Thyroid gland (tissue), 4 donors: ENCODE results near the gene RRM2.

Experiments
- POLR2A ChIP-seq, 2 donors: fragments of 450-650 bp; IDR thresholded peaks; one replicate each; pipeline ENCODE4 v1.6.1; 2017; ENCODE audit warnings: antibody characterized with exemption in 2 of 2, mild to moderate bottlenecking in 2 of 2, moderate library complexity in 1 of 2
- TF ChIP-seq, protein P1 (sequence below), 6 experiments: fragments of 200-600 bp in 3 of 6; fragments of 450-650 bp in 3 of 6; sonication (generic) in 3 of 6; IDR thresholded peaks; one replicate each; pipeline ENCODE4 v1.5.1; 2016 to 2019; ENCODE audit warnings: antibody characterized with exemption in 6 of 6, mild to moderate bottlenecking in 2 of 6, inconsistent platforms in 1 of 6, moderate library complexity in 1 of 6

DNA sequence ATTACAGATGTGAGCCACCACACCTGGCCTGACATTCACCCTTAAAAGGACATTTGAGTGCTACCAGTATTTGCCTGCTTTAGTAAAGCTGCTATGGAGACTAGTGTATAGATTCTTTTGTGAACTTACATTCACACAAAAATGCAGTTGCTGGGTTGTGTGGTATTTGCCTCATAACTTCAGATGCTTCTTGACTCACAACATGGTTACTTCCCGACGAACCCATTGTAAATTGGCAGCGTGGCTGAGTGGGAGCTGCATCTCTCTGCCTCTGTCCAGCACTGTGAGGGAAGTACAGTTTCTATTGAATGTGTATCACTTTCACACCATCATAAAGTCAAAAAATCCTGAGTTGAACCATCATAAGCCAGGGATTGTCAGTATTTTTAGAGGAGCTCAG lies 56.9 kb downstream of the RRM2 start:
- TF ChIP-seq, protein P1, sequence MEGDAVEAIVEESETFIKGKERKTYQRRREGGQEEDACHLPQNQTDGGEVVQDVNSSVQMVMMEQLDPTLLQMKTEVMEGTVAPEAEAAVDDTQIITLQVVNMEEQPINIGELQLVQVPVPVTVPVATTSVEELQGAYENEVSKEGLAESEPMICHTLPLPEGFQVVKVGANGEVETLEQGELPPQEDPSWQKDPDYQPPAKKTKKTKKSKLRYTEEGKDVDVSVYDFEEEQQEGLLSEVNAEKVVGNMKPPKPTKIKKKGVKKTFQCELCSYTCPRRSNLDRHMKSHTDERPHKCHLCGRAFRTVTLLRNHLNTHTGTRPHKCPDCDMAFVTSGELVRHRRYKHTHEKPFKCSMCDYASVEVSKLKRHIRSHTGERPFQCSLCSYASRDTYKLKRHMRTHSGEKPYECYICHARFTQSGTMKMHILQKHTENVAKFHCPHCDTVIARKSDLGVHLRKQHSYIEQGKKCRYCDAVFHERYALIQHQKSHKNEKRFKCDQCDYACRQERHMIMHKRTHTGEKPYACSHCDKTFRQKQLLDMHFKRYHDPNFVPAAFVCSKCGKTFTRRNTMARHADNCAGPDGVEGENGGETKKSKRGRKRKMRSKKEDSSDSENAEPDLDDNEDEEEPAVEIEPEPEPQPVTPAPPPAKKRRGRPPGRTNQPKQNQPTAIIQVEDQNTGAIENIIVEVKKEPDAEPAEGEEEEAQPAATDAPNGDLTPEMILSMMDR (IDR thresholded peaks at IDR 0.05), result no peak
- TF ChIP-seq POLR2A (IDR thresholded peaks at IDR 0.05), result no peak
